GM04504 (cell line): Measurements from ENCODE around the gene NKIRAS1.
"Not testable (repeated sequence)": the region's sequence is repeated elsewhere in the genome, so short reads cannot be mapped to it uniquely, and the experiment has no call there.

ENCODE experiments used
- DNase-seq: peaks from one replicate; pipeline ENCODE4 v3.0.0-alpha.2; 2012; ENCODE audit warnings: low read depth

NKIRAS1 gene

DNA sequence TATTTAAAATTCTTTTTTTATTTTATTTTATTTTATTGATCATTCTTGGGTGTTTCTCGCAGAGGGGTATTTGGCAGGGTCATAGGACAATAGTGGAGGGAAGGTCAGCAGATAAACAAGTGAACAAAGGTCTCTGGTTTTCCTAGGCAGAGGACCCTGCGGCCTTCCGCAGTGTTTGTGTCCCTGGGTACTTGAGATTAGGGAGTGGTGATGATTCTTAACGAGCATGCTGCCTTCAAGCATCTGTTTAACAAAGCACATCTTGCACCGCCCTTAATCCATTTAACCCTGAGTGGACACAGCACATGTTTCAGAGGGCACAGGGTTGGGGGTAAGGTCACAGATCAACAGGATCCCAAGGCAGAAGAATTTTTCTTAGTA, 46.1 kb downstream of the NKIRAS1 start:
- DNase-seq: not testable (repeated sequence)

DNA sequence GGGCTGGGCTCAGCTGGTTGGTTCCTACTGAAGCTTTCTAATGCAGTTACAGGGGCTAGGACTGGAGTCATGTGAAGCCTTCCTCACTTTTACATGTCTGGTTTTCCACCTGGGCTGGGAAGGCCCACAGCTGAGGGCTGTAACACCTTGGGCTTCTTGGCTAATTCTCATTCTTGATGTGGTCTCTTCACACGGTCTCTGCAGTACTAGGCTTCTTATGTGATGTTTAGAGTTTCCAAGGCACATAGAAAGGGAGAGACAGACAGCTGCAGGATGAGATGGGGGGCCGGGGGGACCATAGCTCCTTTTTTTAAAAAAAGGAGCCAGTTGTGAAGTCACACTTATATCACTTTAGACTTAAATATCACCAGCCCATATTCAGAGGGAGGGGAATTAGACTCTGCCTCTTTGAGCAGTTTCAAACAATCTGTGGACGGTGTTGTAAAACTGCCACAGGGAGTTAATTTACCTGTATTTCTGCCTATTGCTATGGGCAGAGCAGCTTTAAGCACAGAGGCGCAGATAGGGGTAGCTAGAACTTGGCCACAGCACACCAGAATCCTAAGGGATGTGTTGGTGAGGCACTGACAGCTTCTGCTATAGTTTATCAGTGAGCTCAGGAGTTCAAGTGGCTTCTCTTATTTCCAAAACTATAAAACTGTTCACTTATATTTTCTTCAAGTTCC, 46.7 kb downstream of the NKIRAS1 start:
- DNase-seq: no peak

DNA sequence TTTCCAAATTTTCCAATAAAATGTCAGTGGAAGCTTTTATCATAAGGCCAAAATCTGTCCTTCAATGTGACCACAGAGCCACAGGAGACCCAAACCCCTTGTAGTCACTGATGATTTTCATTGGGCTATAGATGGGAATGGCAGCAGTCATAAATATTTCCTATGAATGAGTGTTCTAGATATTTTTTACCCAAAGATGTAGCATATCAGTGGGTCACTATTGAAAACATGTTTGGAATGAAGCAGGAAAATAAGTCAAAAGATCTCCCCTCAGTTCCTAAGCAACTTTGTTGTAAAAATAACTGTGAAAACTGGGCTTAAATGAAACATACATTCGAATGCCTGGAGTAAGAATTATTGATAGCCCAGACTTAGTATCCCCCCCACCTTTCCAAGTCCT, 49.0 kb downstream of the NKIRAS1 start:
- no peak for DNase-seq

DNA sequence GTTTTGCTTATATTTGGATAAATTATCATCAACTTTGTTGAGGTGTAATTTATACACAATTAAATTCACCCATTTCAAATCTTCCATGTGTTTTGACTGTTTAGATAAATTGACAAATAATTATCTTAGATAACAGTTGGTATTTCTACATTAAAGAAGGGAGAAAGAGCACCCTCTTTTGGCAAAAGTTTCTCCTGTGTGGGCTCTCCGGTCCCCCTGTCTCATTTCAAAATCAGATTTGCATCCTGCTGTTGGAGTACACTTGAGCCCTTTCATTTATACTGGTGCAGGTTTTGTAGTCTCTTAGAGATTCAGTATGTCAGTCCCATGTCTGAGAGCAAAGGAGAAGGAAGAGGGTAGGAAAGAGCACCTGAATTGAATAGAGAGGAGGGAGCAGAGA, 49.4 kb downstream of the NKIRAS1 start:
- DNase-seq: no peak

DNA sequence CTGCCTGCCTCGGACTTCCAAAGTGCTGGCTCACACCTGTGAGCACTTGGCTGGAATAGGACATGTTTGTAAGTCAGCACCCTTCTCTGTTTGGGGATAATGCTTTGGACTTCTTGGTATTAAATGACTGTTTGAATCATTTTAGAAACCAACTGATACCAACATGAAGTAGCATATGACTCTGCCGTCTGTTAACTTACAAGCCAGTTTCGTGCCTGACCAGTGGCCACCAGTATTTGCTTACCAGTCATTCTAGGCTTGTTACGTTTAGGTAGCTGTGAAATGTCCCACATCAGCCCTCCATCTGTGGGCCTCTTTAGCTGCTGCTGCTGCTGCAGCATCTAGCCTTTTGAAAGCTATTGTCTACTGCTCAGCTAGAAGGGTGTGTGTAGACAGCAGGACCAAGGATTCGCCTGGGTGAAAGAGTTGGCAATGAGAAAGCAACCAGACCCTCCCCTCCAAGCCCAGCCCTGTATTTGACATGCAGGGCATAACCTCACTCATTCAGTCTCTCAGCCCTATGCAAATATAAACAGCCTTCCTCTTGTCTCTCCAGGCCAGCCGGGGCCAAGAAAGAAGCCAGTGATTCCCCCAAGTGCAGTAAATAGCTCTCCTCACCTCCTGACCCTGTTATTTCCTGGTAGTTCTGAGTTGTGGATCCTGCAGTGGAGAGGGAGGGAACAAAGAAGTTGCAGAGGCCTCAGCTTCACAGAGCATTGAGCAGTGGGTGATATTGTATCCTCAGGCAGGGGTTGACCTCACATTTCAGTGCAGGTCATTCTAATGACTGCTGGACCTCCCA, 51.0 kb downstream of the NKIRAS1 start:
- DNase-seq: no peak

DNA sequence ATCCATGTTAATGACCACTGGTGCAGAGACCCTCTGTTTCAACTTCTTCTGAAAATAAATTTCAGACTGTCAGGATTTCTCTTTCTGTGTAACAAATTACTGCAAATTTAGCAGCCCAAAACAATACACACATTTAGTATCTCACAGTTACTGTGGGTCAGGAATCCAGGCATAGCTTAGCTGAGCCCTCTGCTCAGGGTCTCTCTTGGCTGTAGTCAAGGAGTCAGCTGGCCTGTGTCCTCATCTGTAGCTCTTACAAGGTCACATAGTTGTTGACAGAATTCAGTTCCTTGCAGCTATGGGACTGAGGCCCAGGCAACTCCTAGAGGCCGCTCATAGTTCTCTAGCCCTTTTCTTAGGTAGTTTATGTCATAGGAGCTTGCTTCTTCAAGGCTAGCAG, 51.9 kb downstream of the NKIRAS1 start:
- DNase-seq: no peak

DNA sequence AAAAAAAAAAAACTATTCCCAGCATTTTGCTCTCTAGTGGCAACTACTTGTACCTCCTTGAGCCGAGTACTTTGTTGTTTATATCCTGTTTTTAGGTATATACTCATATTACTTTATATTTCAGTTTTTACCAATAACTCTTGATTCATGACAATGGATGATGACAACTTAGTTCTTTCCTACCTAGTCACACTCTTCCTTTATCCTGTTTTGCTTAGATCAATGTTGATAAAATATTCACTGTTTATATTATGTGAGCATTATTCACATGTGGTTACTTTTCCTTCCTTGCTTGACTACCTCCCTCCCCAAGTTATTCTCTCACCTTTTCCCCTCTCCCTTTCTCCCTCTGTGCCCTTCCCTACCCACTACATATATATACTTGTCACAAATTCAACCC, 53.7 kb downstream of the NKIRAS1 start:
- no peak for DNase-seq

DNA sequence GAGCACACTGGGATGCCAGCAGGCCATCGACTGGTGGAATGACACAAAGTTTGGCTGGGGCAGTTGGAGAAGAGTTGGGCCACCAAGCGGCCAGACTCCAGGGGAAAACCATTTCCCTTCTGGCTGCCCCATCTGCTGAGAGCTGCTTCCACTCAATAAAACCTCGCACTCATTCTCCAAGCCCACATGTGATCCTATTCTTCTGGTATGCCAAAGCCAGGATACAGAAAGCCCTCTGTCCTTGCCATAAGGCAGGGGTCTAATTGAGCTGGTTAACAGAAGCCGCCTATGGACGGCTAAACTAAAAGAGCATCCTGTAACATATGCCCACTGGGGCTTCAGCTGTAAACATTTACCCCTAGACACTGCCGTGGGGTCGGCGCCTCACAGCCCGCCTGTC, 55.1 kb downstream of the NKIRAS1 start:
- no peak for DNase-seq

DNA sequence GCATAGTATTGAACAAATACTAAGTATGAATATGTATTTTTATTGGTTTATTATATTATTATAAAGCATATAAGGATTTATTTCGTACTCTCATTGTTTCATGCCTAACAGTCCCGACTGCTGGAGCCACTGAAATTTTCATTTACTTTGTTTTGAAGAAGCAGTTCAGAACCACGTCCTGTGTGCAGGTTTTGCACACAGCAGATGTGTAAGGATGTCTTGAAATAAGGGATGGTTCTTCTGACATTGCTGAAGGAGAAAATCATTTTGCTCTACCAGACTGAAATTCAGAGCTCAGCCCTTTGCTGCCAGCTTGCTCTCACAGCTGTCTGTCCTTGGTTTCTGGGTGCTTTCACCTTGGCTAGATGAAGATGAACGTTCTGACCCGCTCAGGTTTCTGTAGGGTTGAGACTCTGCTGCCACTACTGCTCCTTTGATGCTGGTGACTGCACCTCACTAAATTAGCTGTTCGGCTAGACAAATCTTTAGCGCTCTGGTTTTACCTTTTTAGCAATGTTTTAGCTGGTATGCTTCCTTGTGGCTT, 56.9 kb downstream of the NKIRAS1 start:
- DNase-seq: no peak

DNA sequence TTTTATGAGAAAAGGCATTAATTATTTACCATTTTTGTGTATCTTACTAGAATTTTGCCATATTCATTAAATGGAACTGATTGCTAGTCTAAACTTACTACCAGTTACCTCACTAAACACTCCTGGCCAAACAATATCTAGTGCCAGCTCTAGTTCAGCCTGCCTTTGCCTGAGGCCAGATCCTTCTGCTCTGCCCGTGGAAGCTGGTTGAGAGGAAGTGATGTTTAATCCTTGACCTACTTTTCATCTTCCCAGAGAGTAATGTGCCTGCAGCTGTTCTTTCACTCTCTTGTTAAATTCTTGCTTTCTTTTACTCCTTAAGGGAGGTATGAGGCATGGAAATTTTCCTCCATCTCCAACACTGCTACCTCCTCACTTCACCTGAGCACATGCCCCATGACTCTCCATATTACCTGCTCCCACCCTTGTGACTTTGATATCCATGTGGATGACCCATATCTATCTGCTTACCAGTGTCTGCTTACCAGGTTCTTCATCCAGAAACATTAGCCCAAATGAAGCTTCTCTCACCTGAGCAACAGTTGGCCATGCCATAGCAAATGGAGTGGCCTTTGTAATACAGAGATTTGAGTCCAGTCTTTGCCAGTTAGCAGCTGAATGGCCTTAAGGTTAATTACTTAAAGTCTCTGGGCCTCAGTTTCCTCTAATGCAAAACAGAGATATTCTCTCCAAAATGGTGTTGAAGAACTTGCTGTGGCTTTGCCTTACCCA, 57.6 kb downstream of the NKIRAS1 start:
- DNase-seq: no peak

DNA sequence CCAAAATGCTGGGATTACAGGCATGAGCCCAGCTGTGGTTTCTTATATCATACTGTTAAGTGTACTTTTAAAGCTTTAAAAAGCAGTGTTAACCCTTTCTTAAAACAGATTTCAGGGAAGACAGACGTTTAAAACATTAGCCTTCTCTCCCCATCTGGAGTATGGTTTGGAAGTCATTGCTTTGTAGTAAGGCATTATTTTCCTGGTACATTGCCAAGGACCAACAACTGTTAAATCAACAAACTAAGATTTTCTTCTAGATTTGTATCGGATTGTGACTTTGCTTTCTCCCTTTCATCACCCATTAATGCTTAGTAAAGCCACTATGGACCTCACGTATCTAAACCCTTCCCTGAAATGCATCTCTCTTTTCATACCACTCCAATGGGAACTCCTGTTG, 60.5 kb downstream of the NKIRAS1 start:
- DNase-seq: no peak

DNA sequence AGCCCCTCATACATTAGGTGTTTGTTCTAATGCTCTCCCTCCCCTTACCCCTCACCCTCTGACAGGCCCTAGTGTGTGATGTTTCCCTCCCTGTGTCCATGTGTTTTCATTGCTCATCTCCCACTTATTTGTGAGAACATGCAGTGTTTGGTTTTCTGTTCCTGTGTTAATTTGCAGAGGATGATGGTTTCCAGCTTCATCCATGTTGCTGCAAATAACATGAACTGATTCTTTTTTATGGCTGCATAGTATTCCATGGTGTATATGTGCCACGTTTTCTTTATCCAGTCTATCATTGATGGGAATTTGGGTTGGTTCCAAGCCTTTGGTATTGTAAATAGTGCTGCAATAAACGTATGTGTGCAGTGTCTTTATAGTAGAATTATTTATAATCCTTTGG, 67.3 kb downstream of the NKIRAS1 start:
- DNase-seq: not testable (repeated sequence)

DNA sequence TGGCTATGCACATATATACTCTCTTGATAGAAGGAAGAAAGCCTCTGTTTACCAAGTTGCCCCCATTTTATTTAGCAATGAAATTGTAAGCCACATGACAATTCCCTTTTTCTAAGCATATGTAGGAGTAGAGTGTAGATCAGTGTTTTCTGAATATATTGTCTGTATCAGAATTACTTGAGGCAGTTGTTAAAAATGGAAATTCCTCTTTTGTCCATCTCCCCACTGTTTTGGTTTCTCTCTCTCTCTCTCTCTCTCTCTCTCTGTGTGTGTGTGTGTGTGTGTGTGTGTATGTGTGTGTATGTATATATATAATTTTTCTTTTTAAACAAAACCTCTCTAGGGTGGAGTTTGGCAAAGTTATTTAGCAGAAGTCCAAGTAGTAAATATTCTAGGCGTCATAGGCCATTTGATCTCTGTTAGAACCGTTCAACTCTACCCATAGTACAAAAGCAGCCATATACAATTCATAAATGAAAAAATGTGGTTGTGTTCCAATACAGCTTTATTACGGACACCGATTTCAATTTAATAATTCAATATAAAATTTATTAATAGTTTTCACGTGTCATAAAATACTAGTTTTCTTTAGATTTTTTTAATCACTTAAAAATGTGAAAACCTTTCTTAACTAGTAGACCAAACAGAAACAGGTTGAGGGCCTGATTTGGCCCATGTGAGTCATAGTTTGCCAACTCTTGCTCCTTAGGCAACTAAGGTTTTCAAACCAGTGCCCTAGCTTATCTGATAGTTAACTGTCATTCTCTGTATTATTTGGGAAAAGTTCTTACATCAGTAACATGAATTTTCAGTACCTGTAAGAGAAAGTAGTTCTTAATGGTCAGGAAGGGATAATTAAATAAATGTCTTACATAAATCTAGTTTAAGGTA, 71.2 kb downstream of the NKIRAS1 start:
- no peak for DNase-seq

DNA sequence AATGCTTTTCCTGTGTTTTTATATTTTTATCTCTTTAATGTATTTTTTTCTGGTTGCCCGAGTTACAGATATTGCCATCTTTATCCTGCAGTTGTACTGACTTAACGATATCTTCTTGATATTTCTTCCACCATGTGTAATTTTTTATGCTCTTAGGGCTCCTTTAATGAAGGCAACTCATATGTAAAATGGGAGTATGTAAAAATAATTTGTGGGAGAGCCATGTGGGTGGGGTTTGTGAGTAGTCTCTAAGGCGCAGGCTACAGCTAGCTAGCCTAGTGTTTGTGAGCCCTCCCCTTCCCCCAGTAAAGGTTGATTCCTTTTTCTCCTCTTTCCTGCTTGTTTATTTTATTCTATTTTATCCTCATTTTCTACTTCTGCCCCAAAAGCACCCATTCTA, 72.9 kb downstream of the NKIRAS1 start:
- DNase-seq: no peak
